ENCODE measurements around the gene MAD1L1. TPM values are rescaled to one million over a fixed set of nuclear protein-coding genes. Genes with fewer than 3 reads are reported as not detected.

The MAD1L1 gene
- total and polyA plus RNA-seq, 2 of the 8 experiments (the other 6 are each of a cell fraction or from before 2014, with no cell fraction given), result 40.4 to 44.6 TPM

DNA sequence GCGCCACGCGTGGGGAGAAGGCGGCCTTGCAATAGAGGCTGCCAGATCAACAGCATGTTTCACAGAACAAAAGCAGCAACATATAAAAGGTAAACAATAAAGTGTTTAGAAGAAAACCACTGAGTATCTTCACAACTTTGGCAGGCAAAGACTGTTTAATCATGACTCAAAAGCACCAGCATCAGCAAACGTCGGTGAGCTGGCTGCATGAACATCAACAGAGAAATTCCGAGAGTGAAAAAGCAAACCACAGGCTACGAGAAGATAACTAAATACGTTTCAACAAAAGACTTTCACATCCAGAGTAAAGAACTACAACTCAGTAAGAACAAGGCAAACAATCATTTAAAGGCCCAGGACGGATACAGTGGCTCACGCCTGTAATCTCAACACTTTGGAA lies 172.0 kb downstream of the MAD1L1 start (continued):
- TF ChIP-seq TAF7 (optimal IDR thresholded peaks at IDR 0.05; ENCODE audit: borderline replicate concordance, low read depth, low read length), result no peak
- no peak for TF ChIP-seq CBX8 (IDR thresholded peaks at IDR 0.05; ENCODE audit: borderline replicate concordance, low read depth, low read length)
- no peak for TF ChIP-seq ZNF274 (IDR thresholded peaks at IDR 0.05; ENCODE audit: borderline replicate concordance, extremely low read depth, low read length)
- no peak for TF ChIP-seq BRCA1 (IDR thresholded peaks at IDR 0.05; ENCODE audit: low read depth, low read length)
